Activated naive CD8-positive, alpha-beta T cell treated with anti-CD3 and anti-CD28 coated beads, Interleukin-2, amount 50 U/mL, for 16 hours (primary cell): Measurements from ENCODE around the gene SLC35F3.

ENCODE experiments used
- DNase-seq: peaks from one replicate; pipeline ENCODE4 v3.0.0-alpha.2; 2020; ENCODE audit warnings: low read depth, low spot score

Gene SLC35F3

DNA sequence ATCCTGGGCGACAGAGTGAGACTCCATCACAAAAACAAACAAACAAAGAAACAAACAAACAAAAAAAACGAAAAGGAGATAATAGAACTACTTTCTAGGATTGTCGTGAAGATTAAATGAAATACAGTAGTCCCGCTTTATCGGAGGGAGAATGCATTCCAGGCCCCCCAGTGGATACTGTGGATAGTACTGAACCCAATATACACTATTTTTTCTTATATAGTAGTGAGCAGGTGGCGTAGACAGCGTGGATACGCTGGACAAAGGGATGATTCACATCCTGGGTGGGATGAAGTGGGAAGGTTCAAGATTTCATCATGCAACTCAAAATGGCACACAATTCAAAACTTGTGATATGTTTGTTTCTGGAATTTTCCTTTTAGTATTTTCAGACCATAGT lies 8.0 kb downstream of the SLC35F3 start:
- no peak for DNase-seq

DNA sequence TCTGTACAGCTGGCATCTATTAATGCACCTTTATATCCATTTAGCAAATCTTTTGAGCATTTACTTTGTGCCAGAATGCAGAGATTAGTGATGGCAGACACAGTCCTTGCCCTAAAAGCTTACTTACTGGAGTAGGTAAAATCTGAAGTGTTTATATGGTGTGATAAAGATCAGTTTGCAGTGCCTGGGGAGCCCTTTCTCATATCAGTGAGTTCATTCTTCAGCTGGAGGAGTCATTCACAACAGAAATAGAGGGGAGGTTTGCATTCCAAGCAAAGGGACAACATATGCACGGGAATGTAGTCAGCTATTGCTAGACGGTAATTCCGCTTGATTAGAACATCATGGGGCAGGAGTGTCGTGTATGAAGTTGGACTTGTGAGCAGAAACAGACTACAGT lies 8.4 kb downstream of the SLC35F3 start:
- no peak for DNase-seq

DNA sequence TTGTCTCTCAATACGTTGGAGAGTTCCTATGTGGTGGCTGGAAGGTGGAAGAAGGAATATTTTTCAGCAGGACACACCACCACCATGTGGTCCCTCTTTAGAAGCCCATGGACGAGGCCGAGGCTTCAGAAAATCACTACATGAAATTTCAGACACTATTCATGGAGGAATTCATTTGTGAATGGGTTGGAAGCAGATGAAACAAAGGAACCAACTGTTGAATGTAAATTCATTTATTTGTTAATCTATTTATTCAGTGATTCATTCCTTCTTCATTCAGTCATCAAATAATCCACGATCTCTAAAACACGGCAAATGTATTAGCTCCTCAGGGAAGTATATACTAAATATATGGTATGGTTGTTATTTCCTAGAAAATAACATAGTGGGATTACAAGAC lies 12.2 kb downstream of the SLC35F3 start:
- DNase-seq: no peak

DNA sequence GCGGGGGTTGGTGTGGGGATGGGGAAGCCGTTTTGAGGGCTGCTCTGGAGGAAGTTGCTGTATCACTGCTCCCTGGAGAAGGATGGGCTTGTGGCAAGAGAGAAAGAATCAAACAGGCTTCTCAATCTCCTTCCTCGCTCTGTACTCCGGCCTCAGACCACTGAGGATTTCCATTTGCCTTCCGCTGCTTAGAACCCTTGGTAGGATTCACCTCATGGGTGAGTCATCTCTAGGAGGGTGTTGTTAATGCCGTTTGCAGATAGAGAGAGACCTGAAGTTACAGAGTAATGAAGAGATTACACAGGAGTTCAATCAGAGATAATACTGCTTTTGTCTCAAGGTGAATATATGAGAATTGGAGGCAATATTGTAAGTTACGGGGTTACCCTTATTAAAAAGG lies 15.3 kb downstream of the SLC35F3 start:
- no peak for DNase-seq

DNA sequence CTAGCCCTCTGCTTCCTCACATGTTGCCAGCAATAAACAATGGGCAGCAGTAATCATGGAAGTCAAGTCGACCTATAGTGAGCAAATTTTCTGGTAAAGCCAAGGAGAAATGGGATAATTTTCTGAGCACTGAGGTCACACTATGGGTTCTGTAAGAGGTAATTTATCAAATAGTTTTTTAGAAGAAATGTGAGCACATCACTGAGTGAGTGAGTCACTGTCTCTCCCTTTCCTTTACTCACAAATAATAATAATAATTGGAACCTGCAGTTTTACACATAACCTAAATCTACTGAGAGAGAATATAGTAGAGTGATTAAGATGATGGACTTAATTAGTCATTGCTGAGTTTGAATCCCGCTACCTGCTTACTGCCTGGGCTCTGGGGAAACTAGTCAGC lies 23.6 kb downstream of the SLC35F3 start:
- DNase-seq: no peak

DNA sequence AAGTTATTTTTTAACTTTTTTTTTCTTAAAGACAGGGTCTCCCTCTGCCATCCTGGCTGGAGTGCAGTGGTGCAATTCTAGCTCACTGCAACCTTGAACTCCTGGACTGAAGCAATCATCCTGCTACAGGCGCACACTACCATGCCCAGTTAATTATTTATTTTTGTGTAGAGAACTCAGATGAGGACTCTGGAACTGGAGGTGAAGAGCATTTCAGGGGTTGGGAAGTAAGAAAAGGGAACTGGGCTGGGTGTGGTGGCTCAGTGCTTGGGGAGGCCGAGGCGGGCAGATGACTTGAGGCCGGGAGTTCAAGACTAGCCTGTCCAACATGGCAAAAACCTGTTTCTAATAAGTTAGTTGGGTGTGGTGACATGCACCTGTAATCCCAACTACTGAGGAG lies 28.9 kb downstream of the SLC35F3 start:
- no peak for DNase-seq

DNA sequence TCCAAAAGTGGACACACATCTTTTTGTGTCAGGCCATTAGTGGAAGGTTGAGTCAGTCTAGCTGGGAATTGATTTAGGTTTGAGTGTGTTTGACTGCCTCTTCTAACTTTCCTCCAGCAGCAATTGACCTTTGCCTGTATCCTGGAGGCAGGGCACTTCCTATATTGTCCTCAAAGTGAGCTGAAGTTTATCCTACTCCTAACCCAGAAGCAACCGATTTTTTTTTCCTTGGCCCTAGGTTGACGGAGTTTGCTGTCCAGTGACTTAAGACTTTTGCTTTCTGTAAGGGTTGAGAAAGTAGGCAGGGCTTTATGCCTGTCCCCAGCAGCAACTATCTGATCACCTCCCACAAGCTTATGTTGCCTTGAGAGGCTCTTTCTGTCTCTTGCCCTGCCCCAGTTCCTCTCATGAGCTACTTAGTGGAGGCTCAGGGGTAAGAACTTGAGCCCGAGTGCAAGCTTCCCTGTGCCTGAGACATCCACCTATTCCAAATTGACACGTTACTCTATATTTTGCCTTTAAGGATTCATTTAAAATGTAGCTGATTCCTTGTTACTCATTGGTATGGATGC lies 30.9 kb downstream of the SLC35F3 start:
- no peak for DNase-seq

DNA sequence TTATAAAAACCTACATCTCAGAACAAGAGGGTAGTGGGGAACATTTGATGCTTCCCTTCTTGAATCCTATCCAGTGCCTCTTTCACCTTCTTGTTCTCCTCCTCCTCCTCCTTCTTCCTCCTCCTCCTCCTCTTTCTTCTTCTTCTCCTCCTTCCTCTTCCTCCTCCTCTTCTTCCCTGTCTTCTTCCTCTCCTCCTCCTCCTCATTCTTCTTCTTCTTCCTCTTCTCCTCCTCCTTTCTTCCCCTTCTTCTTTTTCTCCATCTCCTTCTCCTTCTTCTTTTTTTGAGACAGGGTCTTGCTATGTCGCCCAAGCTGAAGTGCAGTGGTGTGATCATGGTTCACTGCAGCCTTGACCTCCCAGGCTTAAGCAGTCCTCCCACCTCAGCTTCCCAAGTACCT lies 31.9 kb downstream of the SLC35F3 start:
- DNase-seq: no peak

DNA sequence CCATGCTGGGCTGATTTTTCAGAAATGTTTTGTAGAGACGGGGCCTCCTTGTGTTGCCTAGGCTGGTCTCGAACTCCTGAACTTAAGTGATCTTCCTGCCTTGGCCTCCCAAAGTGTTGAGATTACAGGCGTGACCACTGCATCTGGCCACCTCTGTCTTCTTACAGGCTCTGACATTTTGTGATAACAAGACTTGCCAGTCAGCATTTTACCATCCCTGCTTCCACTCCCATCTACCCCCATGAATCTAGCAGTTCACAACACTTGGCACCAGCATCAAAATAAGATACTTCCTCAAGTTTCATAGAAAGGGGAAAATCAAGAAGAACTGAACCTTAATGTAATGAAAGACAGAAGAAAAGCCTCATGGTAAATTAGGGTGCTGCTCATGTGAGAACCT lies 32.4 kb downstream of the SLC35F3 start:
- DNase-seq: no peak

DNA sequence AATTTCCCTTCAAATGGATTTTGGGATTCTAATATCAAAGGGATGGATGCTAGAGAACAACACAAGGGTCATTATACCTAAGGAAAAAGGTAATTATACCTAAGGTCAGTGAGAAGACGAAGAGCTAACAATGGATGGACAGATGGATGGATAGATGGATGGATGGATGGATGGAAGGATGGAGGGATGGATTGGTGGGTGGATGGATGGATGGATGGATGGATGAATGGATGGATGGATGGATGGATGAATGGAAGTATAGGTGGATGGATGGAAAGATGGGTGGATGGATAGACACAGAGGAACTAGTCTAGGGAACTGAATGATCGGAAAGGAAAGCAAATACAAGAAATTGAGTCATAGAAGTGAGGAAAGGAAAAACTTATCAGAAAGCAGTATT lies 34.0 kb downstream of the SLC35F3 start:
- DNase-seq: no peak

DNA sequence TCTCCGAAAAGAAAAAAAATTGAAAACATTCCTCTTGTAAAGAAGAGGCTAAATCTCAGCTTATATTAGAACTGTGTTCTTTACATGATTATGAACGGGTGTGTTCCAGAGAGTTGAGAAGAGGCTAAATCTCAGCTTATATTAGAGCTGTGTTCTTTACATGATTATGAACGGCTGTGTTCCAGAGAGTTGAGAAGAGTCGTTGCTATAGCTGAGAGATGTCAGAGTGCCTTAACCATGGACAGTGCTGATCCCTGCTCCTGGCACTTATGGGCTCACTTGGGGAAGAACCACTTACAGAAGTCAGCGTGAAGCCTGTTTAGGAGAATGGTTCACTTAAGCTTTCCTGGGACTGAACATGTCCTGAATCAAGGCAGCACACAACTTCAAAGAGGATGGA lies 35.0 kb downstream of the SLC35F3 start:
- no peak for DNase-seq

DNA sequence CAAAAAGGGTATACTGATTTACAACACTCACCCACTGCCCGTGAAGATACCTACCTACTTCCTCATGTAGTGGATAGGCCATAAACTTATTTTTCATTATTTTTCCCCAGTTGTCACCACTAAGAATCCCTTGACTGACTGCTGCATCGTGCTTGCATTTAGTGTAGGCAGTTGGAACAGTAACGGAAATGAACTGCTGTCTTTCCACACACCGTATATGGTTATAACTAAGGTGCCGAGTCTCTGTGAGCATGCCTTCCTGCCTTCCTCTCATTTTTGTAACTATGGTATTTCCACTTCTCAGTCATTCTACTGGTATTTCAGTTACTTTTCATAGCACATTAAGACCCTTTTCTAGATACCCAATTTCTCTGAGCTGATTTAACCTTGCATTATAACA lies 36.4 kb downstream of the SLC35F3 start:
- DNase-seq: no peak

DNA sequence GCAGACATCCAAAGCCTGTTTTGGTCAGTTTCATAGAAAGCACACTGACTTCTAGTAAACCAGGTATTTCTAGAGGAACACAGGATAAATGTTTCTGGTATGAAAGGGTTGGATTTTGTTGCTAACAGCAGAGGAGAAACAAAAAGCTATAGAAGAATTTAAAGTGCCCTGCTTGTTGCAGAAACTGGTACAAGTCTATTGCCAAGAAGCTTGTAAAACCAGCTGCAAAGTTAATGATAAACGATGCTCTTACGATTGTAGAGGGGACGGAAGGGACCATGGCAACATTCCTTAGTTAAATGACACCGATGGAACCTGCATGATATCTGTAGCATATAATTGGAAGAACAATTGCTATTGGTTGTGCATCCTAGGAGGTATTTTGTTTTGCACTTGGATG lies 40.1 kb downstream of the SLC35F3 start:
- no peak for DNase-seq

DNA sequence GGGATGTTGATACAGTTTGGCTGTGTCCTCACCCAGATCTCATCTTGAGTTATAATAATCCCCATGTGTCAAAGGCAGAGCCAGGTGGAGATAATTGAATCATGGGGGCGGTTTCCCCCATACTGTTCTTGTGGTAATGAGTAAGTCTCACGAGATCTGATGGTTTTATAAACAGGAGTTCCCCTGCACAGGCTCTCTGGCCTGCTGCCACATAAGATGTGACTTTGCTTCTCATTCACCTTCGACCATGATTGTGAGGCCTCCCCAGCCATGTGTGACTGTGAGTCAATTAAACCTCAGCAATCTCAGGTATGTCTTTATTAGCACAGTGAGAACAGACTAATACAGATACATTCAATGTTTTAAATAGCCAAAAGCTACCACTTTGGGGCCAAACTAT lies 41.1 kb downstream of the SLC35F3 start:
- no peak for DNase-seq

DNA sequence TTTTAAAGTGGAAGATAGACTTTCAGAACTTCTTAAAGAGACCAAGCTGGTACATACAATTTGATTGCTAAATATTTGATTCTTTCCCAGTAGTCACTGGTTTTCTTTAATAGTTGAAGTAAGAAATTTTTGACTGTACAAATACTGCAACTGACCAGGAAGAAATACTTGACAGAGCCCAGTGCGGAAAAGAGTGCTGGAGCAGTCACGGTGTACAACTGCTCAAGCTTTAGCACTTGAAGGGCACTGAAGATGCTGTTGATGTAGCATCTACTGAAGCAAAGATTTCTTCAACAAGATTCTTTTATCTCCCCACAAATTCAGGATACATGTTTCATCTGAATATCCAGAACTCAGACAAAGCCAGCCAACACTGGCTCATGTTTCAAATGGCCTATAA lies 41.5 kb downstream of the SLC35F3 start:
- DNase-seq: no peak

DNA sequence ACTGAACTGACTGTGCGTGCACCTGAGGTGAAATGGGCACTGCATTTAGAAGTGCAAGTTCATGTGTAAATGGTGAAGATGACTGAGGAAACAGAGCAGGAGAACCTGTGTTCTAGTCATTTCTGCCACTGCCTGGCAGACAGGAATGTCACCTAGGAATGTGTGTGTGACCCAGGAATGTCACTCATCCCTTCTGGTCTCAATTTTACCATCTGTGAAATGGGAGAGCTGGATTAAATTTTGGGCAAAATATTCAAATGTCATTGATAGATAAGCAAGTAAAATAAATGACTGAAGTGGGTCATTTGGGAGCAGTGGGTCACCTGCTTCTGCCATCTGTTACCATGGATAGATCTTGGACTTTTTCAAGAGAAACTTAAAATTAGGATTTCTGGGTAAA lies 42.2 kb downstream of the SLC35F3 start:
- DNase-seq: no peak

DNA sequence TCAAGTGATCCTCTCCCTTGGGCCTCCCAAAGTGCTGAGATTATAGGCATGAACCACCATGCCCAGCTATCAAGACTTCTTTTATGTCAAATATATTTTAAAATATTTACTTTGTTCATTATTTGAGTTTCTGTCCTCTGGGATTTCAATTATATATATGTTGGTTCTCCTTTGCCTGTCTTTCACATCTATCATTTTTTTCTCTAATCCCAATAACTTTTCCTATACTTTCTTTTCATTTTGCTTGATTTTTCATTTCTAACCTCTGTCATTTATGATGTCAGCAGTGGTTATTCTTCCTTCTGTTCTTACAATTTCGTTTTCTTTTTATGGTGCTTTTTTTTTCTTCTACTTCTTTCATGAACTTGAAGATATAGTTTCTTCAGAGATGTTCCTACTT lies 47.3 kb downstream of the SLC35F3 start:
- DNase-seq: no peak

DNA sequence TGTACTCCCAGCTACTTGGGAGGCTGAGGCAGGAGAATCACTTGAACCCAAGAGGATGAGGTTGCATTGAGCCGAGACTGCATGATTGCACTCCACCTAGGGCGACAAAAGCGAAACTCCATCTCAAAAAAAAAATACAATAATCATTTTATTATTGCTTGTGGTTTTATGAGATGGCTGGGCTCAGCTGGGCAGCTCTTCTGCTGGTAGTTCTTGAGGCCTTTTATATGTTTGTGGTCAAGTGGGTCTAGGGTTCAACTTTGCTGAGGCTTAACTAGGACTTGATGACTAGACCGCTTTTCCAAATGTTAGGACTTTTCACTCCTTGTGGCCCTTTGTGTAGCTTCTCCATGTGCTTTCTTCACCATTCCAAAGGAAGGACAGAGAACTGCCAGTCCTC lies 53.2 kb downstream of the SLC35F3 start:
- DNase-seq: no peak

DNA sequence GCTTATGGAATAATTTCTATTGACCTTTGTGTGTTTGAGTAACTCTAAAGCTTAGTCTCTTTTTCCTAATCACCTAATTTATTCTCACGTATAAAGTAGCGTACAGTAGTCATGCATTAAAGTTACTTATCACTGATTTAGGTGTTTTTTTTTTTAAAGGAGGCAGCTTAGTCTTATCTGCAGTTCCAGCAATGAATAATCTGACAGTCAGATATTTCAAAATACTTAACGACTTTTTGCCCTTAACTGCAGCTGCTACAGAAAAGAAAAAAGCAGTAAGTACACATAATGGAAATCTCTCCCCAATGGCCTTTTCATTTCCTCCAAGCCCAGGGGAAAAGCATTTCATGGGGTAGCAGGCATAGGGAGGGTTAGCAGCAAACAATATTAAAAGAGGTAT lies 54.6 kb downstream of the SLC35F3 start:
- no peak for DNase-seq

DNA sequence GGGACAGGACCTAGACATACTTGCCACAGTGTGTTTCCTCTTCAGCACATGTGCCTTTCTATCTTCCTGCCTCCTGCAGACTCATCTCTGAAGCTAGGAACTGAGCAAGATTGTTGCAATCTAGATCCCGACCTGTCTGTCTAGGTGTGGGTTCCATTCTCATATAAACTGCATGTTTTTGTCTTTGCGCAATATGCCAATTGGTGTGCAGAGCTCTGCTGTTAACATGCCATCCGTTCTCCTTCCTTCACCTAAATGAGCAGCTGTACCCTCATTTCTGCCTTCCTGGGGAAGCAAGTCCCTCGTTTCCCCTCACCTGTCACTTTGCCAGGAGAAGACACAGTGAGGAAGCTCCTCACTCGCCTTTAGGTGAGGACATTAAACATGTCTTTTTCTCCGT lies 55.5 kb downstream of the SLC35F3 start:
- DNase-seq: no peak

DNA sequence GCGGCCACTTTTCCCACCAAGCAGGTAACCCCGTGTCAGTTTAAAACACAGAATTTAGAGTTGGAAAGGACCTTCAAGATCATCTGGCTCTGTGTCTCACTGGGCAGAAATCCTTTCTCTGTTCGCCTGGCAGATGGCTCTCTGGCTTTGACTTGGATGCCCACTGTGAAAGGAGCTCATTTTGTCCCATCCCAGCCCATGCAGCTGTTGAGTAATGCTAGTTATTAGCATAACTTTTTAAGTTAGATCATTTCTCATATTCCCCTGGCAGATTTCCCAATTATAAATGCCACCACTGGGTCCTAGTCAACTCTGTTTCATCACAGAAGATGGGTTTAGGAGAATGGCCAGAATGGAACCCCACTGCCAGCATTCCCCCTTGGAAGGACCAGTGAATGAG lies 55.9 kb downstream of the SLC35F3 start:
- DNase-seq: no peak

DNA sequence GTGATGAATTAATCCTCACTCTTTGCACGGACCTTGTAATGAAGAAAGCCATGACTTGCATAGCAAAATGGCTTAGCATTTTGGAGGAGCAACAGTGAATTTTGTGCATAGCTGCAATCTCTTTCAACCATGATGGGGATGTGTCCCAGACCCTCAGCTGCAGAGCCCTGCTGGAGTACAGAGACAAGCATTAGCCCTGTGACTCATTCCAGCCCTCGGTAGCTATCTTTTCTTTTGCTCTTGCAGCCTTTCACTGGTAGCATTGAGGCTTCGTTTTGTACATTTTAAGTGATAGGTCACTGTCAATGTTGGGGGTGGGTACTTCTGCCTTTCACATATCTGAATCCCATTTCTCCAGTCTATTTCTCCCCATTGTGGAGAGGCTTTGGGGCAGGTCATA lies 58.4 kb downstream of the SLC35F3 start:
- no peak for DNase-seq

DNA sequence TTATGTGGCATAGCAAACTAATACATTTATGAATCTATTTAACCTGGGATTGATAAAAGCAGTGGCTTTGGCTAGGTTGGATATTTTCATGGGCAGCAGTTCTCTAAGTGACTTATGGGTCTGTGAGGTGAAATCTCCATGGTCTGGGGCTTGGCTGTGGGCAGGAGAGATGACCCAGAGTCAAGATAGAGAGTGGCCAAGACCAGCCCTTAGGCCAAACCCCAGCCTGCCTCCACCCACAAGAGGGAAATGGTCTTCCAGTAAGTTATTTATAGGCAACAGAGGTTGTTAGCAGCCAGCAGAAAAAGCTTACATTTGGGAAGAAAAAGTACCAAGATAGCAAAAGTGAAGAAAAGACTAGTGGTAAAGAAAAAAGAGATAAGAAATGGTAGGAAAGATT lies 61.4 kb downstream of the SLC35F3 start:
- no peak for DNase-seq

DNA sequence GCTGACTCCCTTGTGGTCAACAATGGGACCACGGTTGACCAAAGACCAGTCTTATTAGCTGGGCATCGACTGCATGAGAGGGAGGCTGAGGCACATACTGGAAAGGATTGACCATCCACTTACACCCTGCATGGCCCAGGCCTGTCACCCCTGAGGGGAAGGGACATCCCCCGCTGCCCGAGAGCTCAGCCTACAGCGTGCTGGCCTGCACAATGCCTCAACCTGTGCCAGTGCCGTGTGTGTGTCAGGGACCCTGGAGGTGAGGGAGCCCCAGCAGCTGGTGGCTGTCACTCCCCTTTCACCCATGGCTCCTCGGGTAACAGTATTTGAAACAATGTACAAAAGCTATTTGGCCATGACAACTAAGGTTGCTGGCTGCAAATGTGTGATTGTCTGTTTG lies 67.3 kb downstream of the SLC35F3 start:
- DNase-seq: no peak

DNA sequence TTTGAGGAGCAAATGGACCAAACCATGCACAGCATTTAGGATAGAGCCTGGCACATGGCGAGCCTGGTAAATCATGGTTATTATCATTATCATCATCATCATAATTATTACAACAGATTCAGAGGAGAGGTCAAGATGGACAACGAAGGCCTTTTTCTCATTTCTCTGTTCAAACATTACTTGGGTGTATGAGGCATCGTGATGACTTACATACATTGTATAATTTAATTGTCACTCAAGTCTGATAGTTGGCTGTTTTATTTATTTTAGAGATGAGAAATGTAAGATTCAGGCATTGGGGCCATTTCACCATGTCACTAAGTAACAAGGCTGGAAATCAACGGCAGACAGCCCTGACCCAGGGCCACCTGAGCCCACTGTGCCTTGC lies 68.1 kb downstream of the SLC35F3 start:
- no peak for DNase-seq
